SU-DHL-6 (cell line): ENCODE measurements around the gene ERVH48-1.

ENCODE experiments used
- H2AFZ ChIP-seq: fragments of 200-600 bp; sonication (generic); 2 replicates; pipeline ENCODE4 v1.6.1; 2014; ENCODE audit warnings: low read depth, mild to moderate bottlenecking, moderate library complexity, mixed read lengths, antibody characterized with exemption, low read length; ENCODE audit not compliant: severe bottlenecking
- H3F3A ChIP-seq: fragments of 200-600 bp; shearing (Covaris generic); 2 replicates; pipeline ENCODE4 v1.6.0; 2016; ENCODE audit warnings: antibody characterized with exemption, mild to moderate bottlenecking; ENCODE audit not compliant: insufficient read depth
- H3K27ac ChIP-seq: fragments of 200-600 bp; sonication (generic); 2 replicates; pipeline ENCODE4 v1.5.1; 2016; ENCODE audit warnings: low read depth, mild to moderate bottlenecking, low read length, moderate library complexity, mixed read lengths
- H3K27me3 ChIP-seq: fragments of 200-600 bp; sonication (generic), shearing (Covaris generic); 2 replicates; pipeline ENCODE4 v1.6.0; 2014; ENCODE audit warnings: mild to moderate bottlenecking, low read length
- H3K36me3 ChIP-seq: fragments of 200-600 bp; sonication (generic); 2 replicates; pipeline ENCODE4 v1.6.1; 2014; ENCODE audit warnings: mild to moderate bottlenecking, low read length, mixed read lengths
- H3K4me2 ChIP-seq: fragments of 300-600, 200-600 bp; shearing (Covaris generic), sonication (generic); 2 replicates; pipeline ENCODE4 v1.6.0; 2014; ENCODE audit warnings: low read length, low read depth, mild to moderate bottlenecking; ENCODE audit not compliant: poor library complexity, severe bottlenecking
- H3K4me3 ChIP-seq: fragments of 200-600 bp; sonication (generic); 2 replicates; pipeline ENCODE4 v1.5.1; 2014; ENCODE audit warnings: antibody characterized with exemption, low read length, mild to moderate bottlenecking, mixed read lengths; ENCODE audit not compliant: insufficient read depth, poor library complexity, severe bottlenecking
- H3K79me2 ChIP-seq: fragments of 200-600 bp; sonication (generic); 2 replicates; pipeline ENCODE4 v1.6.1; 2014; ENCODE audit warnings: mild to moderate bottlenecking, low read length, moderate library complexity; ENCODE audit not compliant: insufficient read depth
- H3K9ac ChIP-seq: fragments of 200-600 bp; sonication (generic); 2 replicates; pipeline ENCODE4 v1.7.0; 2014; ENCODE audit warnings: mild to moderate bottlenecking, low read length
- H3K9me2 ChIP-seq: fragments of 200-600 bp; sonication (generic); replicated peaks from 2 replicates; pipeline ENCODE4 v1.6.1; 2014; ENCODE audit warnings: low read length; ENCODE audit not compliant: insufficient read depth
- H3K9me3 ChIP-seq: fragments of 200-600 bp; sonication (generic); 2 replicates; pipeline ENCODE4 v1.6.1; 2014; ENCODE audit warnings: low read length, mixed read lengths; ENCODE audit not compliant: insufficient read depth
- H4K20me1 ChIP-seq: fragments of 200-600 bp; sonication (generic); 2 replicates; pipeline ENCODE4 v1.6.1; 2014; ENCODE audit warnings: low read depth, mild to moderate bottlenecking, antibody characterized with exemption, low read length, moderate library complexity, mixed read lengths
- EZH2phosphoT487 ChIP-seq: fragments of 200-600 bp; sonication (generic), shearing (Covaris generic); conservative IDR thresholded peaks from 2 replicates; pipeline ENCODE4 v1.6.1; 2018; ENCODE audit warnings: mild to moderate bottlenecking, antibody characterized with exemption, low read length, moderate library complexity, mixed read lengths
- TF ChIP-seq, protein P1 (sequence below): fragments of 200-600 bp; sonication (generic); IDR thresholded peaks from one replicate; pipeline ENCODE4 v1.5.1; 2017; ENCODE audit warnings: antibody characterized with exemption, mild to moderate bottlenecking, low read length, moderate library complexity; ENCODE audit not compliant: insufficient read depth, poor library complexity, severe bottlenecking

ERVH48-1 gene

DNA sequence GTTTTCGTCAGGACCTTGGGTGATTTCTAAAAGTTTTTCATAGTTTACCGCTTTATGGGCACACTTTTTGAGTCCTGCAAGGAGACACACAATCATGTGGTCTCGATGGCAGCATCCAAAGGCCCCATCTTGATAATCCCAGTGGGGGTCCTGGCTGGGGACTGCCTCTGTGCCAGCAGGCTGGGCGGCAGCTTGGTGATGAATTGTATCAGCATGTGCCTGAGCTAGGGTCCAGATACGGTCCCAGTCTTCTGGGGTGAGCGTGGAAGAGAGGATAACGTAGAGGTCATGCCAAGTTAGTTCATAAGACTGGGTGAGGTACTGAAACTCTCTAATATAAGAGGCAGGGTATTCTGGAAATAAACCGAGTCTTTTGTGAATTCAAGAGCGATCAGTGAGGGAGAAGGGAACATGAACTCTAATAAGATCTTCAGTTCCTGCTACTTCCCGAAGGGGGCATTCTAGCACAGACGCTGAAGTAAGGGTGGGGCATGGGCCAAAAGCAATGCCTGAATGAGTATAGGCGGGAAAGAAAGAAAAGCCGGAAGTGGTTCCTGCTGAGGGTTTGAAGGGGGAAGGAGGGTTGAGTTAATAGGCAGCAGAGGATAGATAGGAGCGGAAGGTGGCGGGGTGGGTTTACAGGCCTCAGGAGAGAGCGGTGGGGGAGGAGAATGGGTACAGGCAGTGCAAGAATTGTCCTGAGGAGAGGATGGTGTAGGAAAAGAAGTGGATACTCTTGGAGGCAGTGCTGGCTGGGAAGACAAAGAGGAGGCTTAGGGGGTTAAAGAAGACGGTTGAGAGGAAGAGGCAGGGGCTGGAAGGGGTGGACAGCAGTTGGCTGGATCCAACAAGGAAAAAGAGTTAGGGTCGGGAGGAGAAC is 1.6 kb downstream of the ERVH48-1 start:
- no peaks in the 10 kb centered on the region for H3F3A ChIP-seq
- H4K20me1 ChIP-seq: no peaks in the 10 kb centered on the region
- H2AFZ ChIP-seq: peak overlapping the region; percentile 92
- H3K27me3 ChIP-seq: no peaks in the 10 kb centered on the region
- peak overlapping the region; percentile 53 for H3K27ac ChIP-seq
- no peaks in the 10 kb centered on the region for H3K79me2 ChIP-seq
- no peaks in the 10 kb centered on the region for H3K9me2 ChIP-seq
- no peaks in the 10 kb centered on the region for H3K9me3 ChIP-seq
- H3K4me3 ChIP-seq: no peak overlapping the region
- TF ChIP-seq, protein P1, sequence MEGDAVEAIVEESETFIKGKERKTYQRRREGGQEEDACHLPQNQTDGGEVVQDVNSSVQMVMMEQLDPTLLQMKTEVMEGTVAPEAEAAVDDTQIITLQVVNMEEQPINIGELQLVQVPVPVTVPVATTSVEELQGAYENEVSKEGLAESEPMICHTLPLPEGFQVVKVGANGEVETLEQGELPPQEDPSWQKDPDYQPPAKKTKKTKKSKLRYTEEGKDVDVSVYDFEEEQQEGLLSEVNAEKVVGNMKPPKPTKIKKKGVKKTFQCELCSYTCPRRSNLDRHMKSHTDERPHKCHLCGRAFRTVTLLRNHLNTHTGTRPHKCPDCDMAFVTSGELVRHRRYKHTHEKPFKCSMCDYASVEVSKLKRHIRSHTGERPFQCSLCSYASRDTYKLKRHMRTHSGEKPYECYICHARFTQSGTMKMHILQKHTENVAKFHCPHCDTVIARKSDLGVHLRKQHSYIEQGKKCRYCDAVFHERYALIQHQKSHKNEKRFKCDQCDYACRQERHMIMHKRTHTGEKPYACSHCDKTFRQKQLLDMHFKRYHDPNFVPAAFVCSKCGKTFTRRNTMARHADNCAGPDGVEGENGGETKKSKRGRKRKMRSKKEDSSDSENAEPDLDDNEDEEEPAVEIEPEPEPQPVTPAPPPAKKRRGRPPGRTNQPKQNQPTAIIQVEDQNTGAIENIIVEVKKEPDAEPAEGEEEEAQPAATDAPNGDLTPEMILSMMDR: peak; percentile 78
- no peak for TF ChIP-seq EZH2phosphoT487
- H3K4me2 ChIP-seq: peak overlapping the region; percentile 47
- peak overlapping the region; percentile 59 for H3K9ac ChIP-seq
- no peaks in the 10 kb centered on the region for H3K36me3 ChIP-seq

DNA sequence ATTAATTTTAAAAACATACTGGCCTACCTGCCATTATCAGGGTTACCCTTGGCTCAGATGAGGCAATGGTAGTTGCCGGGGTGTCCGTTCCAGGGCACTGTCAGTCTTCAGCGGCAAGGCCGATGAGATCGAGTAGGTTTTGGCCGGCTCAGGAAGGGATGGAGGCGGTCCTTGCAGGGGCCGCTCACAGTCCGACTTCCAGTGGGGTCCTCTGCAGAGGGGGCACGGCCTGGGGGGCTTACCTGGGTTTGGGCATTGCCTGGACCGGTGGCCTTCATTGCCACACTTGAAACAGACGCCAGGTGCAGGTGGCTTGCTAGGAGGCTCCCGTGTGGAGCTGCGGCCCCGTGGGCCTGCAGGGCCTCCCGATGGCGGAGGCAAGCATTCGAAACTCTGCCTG is 2.5 kb downstream of the ERVH48-1 start:
- Histone ChIP-seq H3K27me3 (no peaks in the 10 kb centered on the region), H3F3A (no peaks in the 10 kb centered on the region), H2AFZ (peak overlapping the region; percentile 92), H3K9me3 (no peaks in the 10 kb centered on the region), H3K4me2 (no peak overlapping the region), H3K79me2 (no peaks in the 10 kb centered on the region), H3K9me2 (no peaks in the 10 kb centered on the region), H3K27ac (no peak overlapping the region), H3K4me3 (no peak overlapping the region), H4K20me1 (no peaks in the 10 kb centered on the region), H3K36me3 (no peaks in the 10 kb centered on the region), H3K9ac (peak overlapping the region; percentile 59; the same call in 1 of the 2 replicates)
- TF ChIP-seq, protein P1: no peak
- TF ChIP-seq EZH2phosphoT487: no peak

DNA sequence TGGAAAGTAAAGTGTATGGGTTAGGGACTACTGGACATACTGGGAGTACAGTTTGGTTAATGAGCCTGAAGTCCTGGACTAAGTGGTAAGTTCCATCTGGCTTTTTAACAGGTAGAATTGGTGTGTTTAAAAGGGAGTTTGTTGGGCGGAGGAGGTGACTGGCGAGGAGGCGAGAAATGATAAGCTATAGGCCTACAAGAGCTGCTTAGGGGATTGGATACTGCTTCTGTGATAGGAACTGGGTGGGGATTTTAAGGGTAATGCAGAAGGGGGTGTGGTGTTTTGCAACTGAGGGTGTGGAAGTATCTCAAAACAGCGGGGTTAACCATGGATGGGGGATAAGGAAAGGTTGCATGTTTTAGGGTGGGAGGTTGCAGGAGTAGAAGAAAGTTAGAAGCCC is 3.5 kb downstream of the ERVH48-1 start:
- Histone ChIP-seq H3K4me3 (no peak overlapping the region), H2AFZ (no peak overlapping the region), H3K27me3 (no peaks in the 10 kb centered on the region), H3K4me2 (no peak overlapping the region), H3K27ac (no peak overlapping the region), H4K20me1 (no peaks in the 10 kb centered on the region), H3K9ac (no peak overlapping the region), H3F3A (no peaks in the 10 kb centered on the region), H3K36me3 (no peaks in the 10 kb centered on the region), H3K9me2 (no peaks in the 10 kb centered on the region), H3K79me2 (no peaks in the 10 kb centered on the region), H3K9me3 (no peaks in the 10 kb centered on the region)
- TF ChIP-seq, protein P1: no peak
- TF ChIP-seq EZH2phosphoT487: no peak
